Ascending aorta (tissue), 2 donors: ENCODE data around the gene SUGP1. TPM values are rescaled to one million over a fixed set of nuclear protein-coding genes. Genes with fewer than 3 reads are reported as not detected.
A peak's percentile ranks its signal among the peaks of the same experiment; 100 is the strongest.

Source experiments
- DNase-seq, 2 donors: peaks; one replicate each; pipeline ENCODE4 v3.0.0-alpha.2; 2019; ENCODE audit warnings: low spot score in 2 of 2
- H3K27ac ChIP-seq, 2 donors: fragments of 200-600 bp; sonication (generic); one replicate each; pipeline ENCODE4 v1.5.1; 2016 to 2017; ENCODE audit warnings: mild to moderate bottlenecking in 1 of 2
- H3K27me3 ChIP-seq: fragments of 200-600 bp; sonication (generic); one replicate; pipeline ENCODE4 v1.5.1; 2017
- H3K36me3 ChIP-seq, 2 donors: fragments of 200-600 bp; sonication (generic); one replicate each; pipeline ENCODE4 v1.5.1; 2016
- H3K4me1 ChIP-seq, 2 donors: fragments of 200-600 bp; sonication (generic); one replicate each; pipeline ENCODE4 v1.5.1; 2016 to 2017; ENCODE audit warnings: mild to moderate bottlenecking in 1 of 2
- H3K4me3 ChIP-seq, 2 donors: fragments of 200-600 bp; sonication (generic); one replicate each; pipeline ENCODE4 v1.5.1; 2016 to 2017; ENCODE audit warnings: mild to moderate bottlenecking in 1 of 2
- H3K9me3 ChIP-seq, 2 donors: fragments of 200-600 bp; sonication (generic); one replicate each; pipeline ENCODE4 v1.5.1; 2016
- intact Hi-C: fragments of 100-400 bp; cut with DNase I; formaldehyde crosslinking; loops from one replicate; pipeline ENCODE4 v1.15.1; 2023
- total RNA-seq: library from RNA; depleted of rRNA; stranded (reverse); fragments of >200 nt; gene quantifications from one replicate; pipeline ENCODE4 v1.1.0, GENCODE V29; 2016
- TF ChIP-seq, protein P1 (sequence below), 3 experiments: fragments of 200-600 bp in 2 of 3; fragments of 450-650 bp in 1 of 3; sonication (generic) in 2 of 3; IDR thresholded peaks; one replicate each; pipeline ENCODE4 v1.5.1; 2016 to 2019; ENCODE audit warnings: antibody characterized with exemption in 3 of 3, mild to moderate bottlenecking in 1 of 3, moderate library complexity in 1 of 3

Gene SUGP1
- total RNA-seq, 1 donor from 2014 or later, result 42.9 TPM

DNA sequence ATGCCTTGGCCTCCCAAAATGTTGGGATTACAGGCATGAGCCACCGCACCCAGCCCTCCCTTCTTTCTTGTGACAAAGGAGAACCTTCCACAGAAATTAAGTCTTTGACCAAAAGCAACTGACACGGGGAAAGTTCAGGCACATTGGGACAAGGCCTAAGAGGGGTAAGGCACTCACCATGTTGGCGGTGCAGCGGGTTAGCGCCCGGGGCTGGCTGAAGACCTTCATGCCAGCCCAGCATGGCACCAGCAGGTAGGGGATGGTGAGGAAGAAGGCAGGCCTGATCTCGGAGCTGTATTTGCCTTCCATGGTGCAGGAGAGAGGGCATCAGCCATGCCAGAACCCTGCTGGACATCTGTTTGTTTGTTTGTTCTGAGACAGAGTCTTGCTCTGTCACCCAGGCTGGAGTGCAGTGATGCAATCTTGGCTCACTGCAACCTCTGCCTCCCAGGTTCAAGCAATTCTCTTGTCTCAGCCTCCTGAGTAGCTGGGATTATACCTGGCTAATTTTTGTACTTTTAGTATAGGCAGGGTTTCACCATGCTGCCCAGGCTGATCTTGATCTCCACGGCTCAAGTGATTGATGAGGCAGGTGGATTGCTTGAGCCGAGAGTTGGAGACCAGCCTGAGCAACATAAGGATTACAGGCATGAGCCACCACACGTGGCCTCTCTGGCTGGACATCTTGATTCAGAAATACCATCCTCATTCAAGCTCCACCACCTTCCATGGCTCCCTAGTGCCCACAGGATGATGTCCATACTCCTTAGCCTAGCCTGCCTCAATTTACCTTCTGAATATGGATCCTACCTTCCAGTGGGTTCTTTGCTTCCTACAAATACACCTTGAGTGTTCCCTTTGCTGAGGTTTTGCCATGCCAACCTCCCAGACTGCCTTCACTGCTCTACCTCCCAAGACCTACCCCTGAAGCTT is 51.6 kb downstream of the SUGP1 start:
- intact Hi-C loops, result no loop called here
- Histone ChIP-seq H3K4me3 (no peak overlapping the region), H3K9me3 (no peaks in the 10 kb centered on the region), H3K36me3 (no peaks in the 10 kb centered on the region), H3K27ac (no peak overlapping the region), H3K27me3 (no peaks in the 10 kb centered on the region), H3K4me1 (peaks cover 0 to 4% of the 10 kb centered on the region in 2 donors)
- TF ChIP-seq, protein P1, sequence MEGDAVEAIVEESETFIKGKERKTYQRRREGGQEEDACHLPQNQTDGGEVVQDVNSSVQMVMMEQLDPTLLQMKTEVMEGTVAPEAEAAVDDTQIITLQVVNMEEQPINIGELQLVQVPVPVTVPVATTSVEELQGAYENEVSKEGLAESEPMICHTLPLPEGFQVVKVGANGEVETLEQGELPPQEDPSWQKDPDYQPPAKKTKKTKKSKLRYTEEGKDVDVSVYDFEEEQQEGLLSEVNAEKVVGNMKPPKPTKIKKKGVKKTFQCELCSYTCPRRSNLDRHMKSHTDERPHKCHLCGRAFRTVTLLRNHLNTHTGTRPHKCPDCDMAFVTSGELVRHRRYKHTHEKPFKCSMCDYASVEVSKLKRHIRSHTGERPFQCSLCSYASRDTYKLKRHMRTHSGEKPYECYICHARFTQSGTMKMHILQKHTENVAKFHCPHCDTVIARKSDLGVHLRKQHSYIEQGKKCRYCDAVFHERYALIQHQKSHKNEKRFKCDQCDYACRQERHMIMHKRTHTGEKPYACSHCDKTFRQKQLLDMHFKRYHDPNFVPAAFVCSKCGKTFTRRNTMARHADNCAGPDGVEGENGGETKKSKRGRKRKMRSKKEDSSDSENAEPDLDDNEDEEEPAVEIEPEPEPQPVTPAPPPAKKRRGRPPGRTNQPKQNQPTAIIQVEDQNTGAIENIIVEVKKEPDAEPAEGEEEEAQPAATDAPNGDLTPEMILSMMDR (IDR thresholded peaks at IDR 0.05), result no peak
- DNase-seq, result no peak

DNA sequence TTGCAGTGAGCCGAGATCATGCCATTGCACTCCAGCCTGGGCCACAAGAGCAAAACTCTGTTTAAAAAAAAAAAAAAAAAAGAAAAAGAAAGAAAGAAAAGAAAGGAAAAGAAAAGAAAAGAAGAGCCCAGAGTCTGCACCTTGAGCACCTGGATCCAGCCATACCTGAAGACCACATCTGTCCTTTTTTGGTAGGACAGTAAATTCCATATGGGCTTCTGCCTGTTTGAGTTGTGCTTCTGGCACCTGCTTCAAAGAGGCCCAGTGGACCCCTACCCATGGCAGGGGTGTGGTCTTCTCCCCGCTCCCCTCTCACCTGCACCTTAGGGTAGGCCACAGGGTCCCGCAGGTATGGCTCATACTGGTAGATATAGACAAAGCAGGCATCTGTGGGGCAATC is 53.0 kb downstream of the SUGP1 start:
- no peak overlapping the region for H3K27ac ChIP-seq
- no peak overlapping the region for H3K4me3 ChIP-seq
- no peaks in the 10 kb centered on the region for H3K9me3 ChIP-seq
- intact Hi-C loops, result no loop called here
- DNase-seq, result no peak
- no peaks in the 10 kb centered on the region for H3K4me1 ChIP-seq
- TF ChIP-seq, protein P1 (IDR thresholded peaks at IDR 0.05), result no peak
- no peaks in the 10 kb centered on the region for H3K36me3 ChIP-seq
- no peaks in the 10 kb centered on the region for H3K27me3 ChIP-seq

DNA sequence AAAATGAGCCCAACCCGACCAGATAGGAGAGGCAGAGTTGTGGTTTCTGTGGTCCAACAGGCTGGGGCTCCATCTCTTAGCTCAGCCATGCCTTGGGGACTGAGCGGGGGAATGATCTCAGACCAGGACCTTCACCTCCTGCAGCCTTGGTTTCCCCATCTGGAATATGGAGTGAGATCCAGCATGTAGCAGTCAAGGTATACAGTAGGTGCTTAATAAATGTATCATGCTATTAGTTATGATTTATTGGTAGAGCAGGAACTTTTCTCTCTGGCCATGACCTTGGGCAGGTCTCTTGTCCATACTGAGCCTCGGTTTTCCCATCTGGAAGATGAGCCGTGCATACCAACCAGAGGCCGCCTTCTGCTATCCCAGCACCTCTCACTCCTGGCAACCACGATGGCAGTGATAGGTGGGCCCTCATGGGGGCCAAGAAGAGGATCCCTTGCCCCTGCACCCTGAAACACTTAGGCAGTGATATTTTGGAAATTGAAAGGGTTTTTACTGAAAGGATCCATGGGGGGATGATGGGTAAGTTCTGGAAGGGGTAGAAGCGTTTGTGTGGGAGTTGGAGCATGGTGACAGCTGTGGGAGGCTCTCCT is 56.3 kb downstream of the SUGP1 start:
- DNase-seq, result no peak
- Histone ChIP-seq H3K9me3 (no peaks in the 10 kb centered on the region), H3K4me3 (no peak overlapping the region), H3K27ac (no peak overlapping the region), H3K4me1 (no peaks in the 10 kb centered on the region), H3K36me3 (no peaks in the 10 kb centered on the region), H3K27me3 (peaks cover 5% of the 10 kb centered on the region)
- intact Hi-C loops, result no loop called here
- TF ChIP-seq, protein P1 (IDR thresholded peaks at IDR 0.05), result no peak

DNA sequence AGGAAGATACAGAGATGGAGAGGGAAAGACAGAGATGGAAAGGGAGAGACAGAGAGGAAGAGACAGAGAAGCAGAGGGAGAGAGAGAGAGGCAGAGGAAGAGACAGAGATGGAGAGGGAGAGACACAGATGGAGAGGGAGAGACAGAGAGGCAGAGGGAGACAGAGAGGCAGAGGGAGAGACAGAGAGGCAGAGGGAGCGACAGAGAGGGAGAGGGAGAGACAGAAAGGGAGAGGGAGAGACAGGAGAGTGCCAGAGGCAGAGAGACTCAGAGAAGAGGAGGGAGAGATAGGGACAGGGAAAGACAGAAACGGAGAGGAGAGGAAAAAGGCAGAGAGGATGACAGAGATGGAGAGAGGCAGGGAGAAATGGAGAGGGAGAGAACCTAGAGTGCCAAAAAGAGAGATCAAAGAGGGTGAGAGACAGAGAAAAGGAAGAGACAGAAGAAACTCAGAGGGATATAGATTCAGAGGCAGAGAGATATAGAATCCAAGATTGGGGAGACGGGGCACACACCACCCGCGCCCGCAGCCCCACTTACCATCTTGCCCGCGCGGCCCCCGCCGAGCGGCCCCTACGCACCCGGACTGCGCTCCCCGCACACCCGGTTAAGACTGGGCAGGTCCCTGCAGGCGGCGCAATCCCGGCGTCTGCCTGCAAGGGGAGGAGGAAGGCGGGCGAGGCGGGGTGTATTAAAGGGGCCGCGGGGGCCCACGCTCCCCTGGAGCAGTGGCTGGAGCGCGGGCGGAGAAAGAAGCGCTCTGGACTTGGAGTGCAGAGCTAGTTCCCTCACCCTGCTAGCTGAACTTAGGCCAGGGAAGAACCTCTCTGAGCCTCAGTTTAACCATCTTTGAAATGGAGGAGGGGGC is 57.9 kb downstream of the SUGP1 start:
- H3K27me3 ChIP-seq, result peaks cover 5% of the 10 kb centered on the region
- TF ChIP-seq, protein P1 (IDR thresholded peaks at IDR 0.05), result no peak
- H3K27ac ChIP-seq, result no peak overlapping the region
- DNase-seq, result no peak
- no peaks in the 10 kb centered on the region for H3K36me3 ChIP-seq
- H3K9me3 ChIP-seq, result no peaks in the 10 kb centered on the region
- intact Hi-C loops, result no loop called here
- H3K4me3 ChIP-seq, result no peak overlapping the region
- no peaks in the 10 kb centered on the region for H3K4me1 ChIP-seq

DNA sequence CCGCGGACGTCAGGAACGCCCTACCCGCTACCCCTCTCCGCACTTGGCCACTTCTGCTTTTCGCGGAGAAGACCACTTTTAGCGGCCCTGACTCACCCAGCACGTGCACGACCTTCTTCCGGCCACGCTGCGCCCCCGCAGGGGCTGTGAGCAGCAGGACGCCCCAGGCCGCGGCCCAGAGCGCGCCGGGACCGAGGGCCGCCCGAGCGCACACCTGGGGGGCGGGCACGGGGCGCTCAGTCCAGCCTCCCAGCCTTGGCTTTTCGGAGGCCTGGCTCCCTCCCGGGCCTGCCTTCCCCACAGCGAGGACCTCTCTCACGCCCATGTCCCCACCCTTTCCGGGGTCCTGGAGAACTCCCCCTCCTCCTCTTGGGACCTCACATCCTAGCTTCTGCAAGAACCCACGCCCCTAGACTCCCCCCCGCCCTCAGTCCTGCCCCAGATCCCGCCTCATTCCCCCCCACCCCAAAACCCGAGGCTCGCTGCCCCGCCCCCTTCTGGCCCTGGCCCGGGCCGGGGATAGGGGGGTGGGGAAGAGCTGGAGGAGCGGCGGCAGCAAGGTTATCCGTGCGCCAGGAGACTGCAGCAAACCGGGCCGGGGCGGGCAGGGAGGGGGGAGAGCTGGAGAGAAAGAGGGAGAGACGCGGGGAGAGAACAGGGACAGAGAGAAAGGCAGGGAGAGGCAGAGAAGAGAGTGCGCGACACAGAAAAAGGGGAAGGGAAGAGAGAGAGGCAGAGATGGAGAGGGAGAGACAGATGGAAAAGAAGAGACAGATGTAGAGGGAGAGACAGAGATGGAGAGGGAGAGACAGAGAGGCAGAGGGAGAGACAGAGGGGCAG is 58.7 kb downstream of the SUGP1 start:
- no peaks in the 10 kb centered on the region for H3K4me1 ChIP-seq
- peak overlapping the region in 1 of 2 donors; percentile 35 for H3K4me3 ChIP-seq
- H3K36me3 ChIP-seq, result no peaks in the 10 kb centered on the region
- no peak overlapping the region for H3K27ac ChIP-seq
- TF ChIP-seq, protein P1 (IDR thresholded peaks at IDR 0.05), result no peak
- intact Hi-C loops, result no loop called here
- H3K27me3 ChIP-seq, result peaks cover 5% of the 10 kb centered on the region
- no peak for DNase-seq
- no peaks in the 10 kb centered on the region for H3K9me3 ChIP-seq
